ENCODE measurements around the gene ANKS1B. TPM values are rescaled to one million over a fixed set of nuclear protein-coding genes. Genes with fewer than 3 reads are reported as not detected.

Gene ANKS1B
- total and polyA plus RNA-seq, 2 of the 4 experiments (the other 2 are of a cell fraction), result 0.17 to 0.18 TPM

DNA sequence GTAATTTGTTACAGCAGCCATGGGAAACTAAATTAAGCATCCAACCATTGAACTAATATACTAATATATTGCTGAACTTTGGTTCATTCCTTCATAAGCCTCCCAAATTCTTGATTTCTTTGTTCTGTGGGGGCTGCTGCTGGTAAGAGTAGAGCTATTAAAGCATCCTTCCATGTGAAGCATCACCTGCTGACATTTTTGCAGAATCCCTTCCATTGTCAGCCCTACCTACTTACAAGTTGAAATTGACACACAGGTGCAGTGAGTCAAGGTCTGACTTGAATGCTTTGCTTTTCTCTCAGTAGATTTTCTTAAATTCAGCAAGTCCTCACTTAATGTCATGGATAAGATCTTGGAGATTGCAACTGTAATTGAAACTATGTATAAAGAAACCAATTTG is 865.3 kb downstream of the ANKS1B start:
- DNase-seq (no peak), ATAC-seq (ENCODE audit: low read depth) (no peak)
- no peaks in the 10 kb centered on the region for H4K20me1 ChIP-seq (ENCODE audit: insufficient read depth, low read length)
- in situ Hi-C loops (cut with MboI; ENCODE audit: low sequenced_read_pairs) (no loop called here), dilution Hi-C loops (cut with HindIII; ENCODE audit: low sequenced_read_pairs, unreplicated experiment) (no loop called here), intact Hi-C loops (cut with micrococcal nuclease) (no loop called here)
- H3K36me3 ChIP-seq (ENCODE audit: control insufficient read depth, insufficient read depth, low read length), result no peaks in the 10 kb centered on the region
- no peak overlapping the region for H2AFZ ChIP-seq (replicated peaks; ENCODE audit: low read length, poor library complexity)
- no peak overlapping the region for H2BK15ac ChIP-seq (ENCODE audit: low read depth, low read length)
- H3K9me1 ChIP-seq (ENCODE audit: insufficient read depth, low read length), result no peaks in the 10 kb centered on the region
- H2AK5ac ChIP-seq (ENCODE audit: low read depth, low read length), result no peak overlapping the region
- ChIA-PET CTCF (no interaction called here), POLR2A (ENCODE audit: unreplicated experiment) (no interaction called here)
- no peak overlapping the region for H3K9ac ChIP-seq (ENCODE audit: low read depth, low read length)
- H3K4me3 ChIP-seq (ENCODE audit: insufficient read depth, low read depth, low read length), result no peak overlapping the region
- no peak overlapping the region for H2BK20ac ChIP-seq (ENCODE audit: low read depth, low read length)
- no peak overlapping the region for H3K14ac ChIP-seq (replicated peaks; ENCODE audit: low read depth, low read length)
- no peak overlapping the region for H4K5ac ChIP-seq (ENCODE audit: low read depth, low read length)
- no TSS peak for BruUV-seq (replicated peaks)
- peaks cover 5% of the 10 kb centered on the region; the same call in 1 of the 2 replicates for H3K9me3 ChIP-seq (ENCODE audit: control insufficient read depth, insufficient read depth, low read length)
- H3K18ac ChIP-seq (ENCODE audit: low read depth, low read length), result no peak overlapping the region
- no peak overlapping the region for H3K4me2 ChIP-seq (ENCODE audit: low read depth, low read length)
- H2AK9ac ChIP-seq (replicated peaks; ENCODE audit: low read depth, low read length, poor library complexity), result no peak overlapping the region
- H2BK5ac ChIP-seq (ENCODE audit: low read depth, low read length, poor library complexity, severe bottlenecking), result no peak overlapping the region
- H3K23ac ChIP-seq (ENCODE audit: low read depth, low read length), result no peak overlapping the region
- no peak overlapping the region for H3K4ac ChIP-seq (ENCODE audit: low read depth, low read length)
- no peak overlapping the region for H3K27ac ChIP-seq (ENCODE audit: insufficient read depth, low read length)
- no peak overlapping the region for H4K91ac ChIP-seq (ENCODE audit: insufficient read depth, low read depth, low read length)
- H3K56ac ChIP-seq (ENCODE audit: extremely low read depth, insufficient read depth, low read length), result no peak overlapping the region
- no peaks in the 10 kb centered on the region for H3K27me3 ChIP-seq (ENCODE audit: control insufficient read depth, insufficient read depth, low read length)
- H2BK120ac ChIP-seq (ENCODE audit: low read depth, low read length), result no peak overlapping the region
- TF ChIP-seq CEBPB (IDR thresholded peaks at IDR 0.05; ENCODE audit: low read depth, low read length) (no peak), POLR2A (IDR thresholded peaks at IDR 0.05; ENCODE audit: low read depth, low read length) (no peak)
- H3K79me1 ChIP-seq (ENCODE audit: low read depth in 1 of 2, low read length in 2 of 2), result no peaks in the 10 kb centered on the region
- H3K4me1 ChIP-seq (ENCODE audit: control insufficient read depth, insufficient read depth, low read length), result no peaks in the 10 kb centered on the region
- no peak overlapping the region for H4K8ac ChIP-seq (ENCODE audit: low read depth in 2 of 2, low read length in 2 of 2)

All from IMR-90 (cell line).